CD4-positive, CD25-positive, alpha-beta regulatory T cell (primary cell): Measurements from ENCODE around the gene RERE. TPM values are rescaled to one million over a fixed set of nuclear protein-coding genes. Genes with fewer than 3 reads are reported as not detected.

Source experiments
- ATAC-seq, 2 donors: fragments of 150-1000 bp; cut with Tn5 transposase; one replicate each; pipeline ENCODE4 v1.10.0; 2021; ENCODE audit warnings: low read depth in 2 of 2, moderate number of reproducible peaks in 2 of 2, moderate library complexity in 1 of 2
- DNase-seq, 3 donors: peaks; one replicate each; pipeline versions ENCODE4 v3.0.0 to v3.0.0-alpha.2; 2012 to 2022; ENCODE audit warnings: mixed read lengths in 1 of 3
- H3K27ac ChIP-seq: one replicate; pipeline ENCODE4 v1.7.0; 2013; ENCODE audit warnings: mild to moderate bottlenecking, low read length; ENCODE audit not compliant: insufficient read depth, poor library complexity, severe bottlenecking
- H3K27me3 ChIP-seq: one replicate; pipeline ENCODE4 v1.7.0; 2013; ENCODE audit warnings: low read length; ENCODE audit not compliant: control insufficient read depth, insufficient read depth
- H3K36me3 ChIP-seq: one replicate; pipeline ENCODE4 v1.7.0; 2013; ENCODE audit warnings: mild to moderate bottlenecking, low read length, moderate library complexity; ENCODE audit not compliant: control insufficient read depth, insufficient read depth
- H3K4me1 ChIP-seq: 2 replicates; pipeline ENCODE4 v1.7.0; 2013; ENCODE audit warnings: mild to moderate bottlenecking, low read length; ENCODE audit not compliant: insufficient read depth, control insufficient read depth, poor library complexity, severe bottlenecking
- H3K4me3 ChIP-seq: one replicate; pipeline ENCODE4 v1.7.0; 2013; ENCODE audit warnings: low read depth, mild to moderate bottlenecking, low read length, moderate library complexity
- H3K9me3 ChIP-seq, 2 experiments: 1 replicate in 1 of 2; 2 replicates in 1 of 2; pipeline ENCODE4 v1.7.0; 2013; ENCODE audit warnings: low read length in 2 of 2, mild to moderate bottlenecking in 1 of 2, moderate library complexity in 1 of 2; ENCODE audit not compliant: control insufficient read depth in 2 of 2
- H3K27ac Mint-ChIP-seq, 3 donors: one replicate each; pipeline ENCODE4 v1.8.0; 2020 to 2022; ENCODE audit warnings: mild to moderate bottlenecking in 3 of 3, mixed read lengths in 3 of 3, moderate library complexity in 2 of 3
- H3K27me3 Mint-ChIP-seq: one replicate; pipeline ENCODE4 v1.8.0; 2022; ENCODE audit warnings: mild to moderate bottlenecking, mixed read lengths
- H3K36me3 Mint-ChIP-seq: one replicate; pipeline ENCODE4 v1.8.0; 2020; ENCODE audit warnings: mixed read lengths
- H3K4me1 Mint-ChIP-seq, 4 donors: one replicate each; pipeline ENCODE4 v1.8.0; 2020 to 2022; ENCODE audit warnings: mixed read lengths in 4 of 4, mild to moderate bottlenecking in 1 of 4
- H3K4me3 Mint-ChIP-seq, 4 donors: one replicate each; pipeline ENCODE4 v1.8.0; 2020 to 2022; ENCODE audit warnings: mild to moderate bottlenecking in 4 of 4, mixed read lengths in 4 of 4, moderate library complexity in 3 of 4
- H3K9me3 Mint-ChIP-seq, 7 donors: one replicate each; pipeline ENCODE4 v1.8.0; 2020 to 2022; ENCODE audit warnings: mixed read lengths in 7 of 7, mild to moderate bottlenecking in 3 of 7, moderate library complexity in 2 of 7
- polyA plus RNA-seq, 4 donors: library from polyadenylated mRNA; unstranded; fragments of 300-500 nt; fragmentation: Illumina TruSeq; gene quantifications; one replicate each; pipeline ENCODE4 v1.2.3, GENCODE V29; 2021
- total RNA-seq: library from RNA; stranded (reverse); gene quantifications from one replicate; pipeline ENCODE4 v1.2.3, GENCODE V29; 2022

Gene RERE
- total and polyA plus RNA-seq, 5 donors from 2014 or later: 3.1 to 127 (median 5.7) TPM

DNA sequence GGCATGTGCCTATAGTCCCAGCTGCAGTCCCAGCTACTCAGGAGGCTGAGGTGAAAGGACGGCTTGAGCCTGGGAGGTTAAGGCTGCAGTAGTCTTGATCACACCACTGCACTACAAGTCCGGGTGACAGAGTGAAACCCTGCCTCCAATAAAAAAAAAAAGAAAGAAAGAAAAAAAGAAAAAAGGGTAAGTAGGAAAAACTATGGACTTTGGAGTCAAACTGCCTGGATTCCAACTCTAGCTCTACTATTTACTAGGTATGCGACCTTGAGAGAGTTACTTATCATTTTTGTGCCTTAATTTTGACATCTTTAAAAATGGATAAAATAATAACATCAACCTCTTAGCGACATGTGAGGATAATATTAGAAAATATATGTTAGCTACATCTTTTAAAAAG lies 348.7 kb downstream of the RERE start:
- Mint-ChIP-seq H3K27me3 (no peaks in the 10 kb centered on the region), H3K9me3 (no peaks in the 10 kb centered on the region), H3K36me3 (peaks cover 18% of the 10 kb centered on the region), H3K4me1 (peaks cover 24 to 37% (median 27%) of the 10 kb centered on the region in 4 donors), H3K4me3 (no peak overlapping the region), H3K27ac (no peak overlapping the region)
- DNase-seq (no peak), ATAC-seq (no peak)
- no peaks in the 10 kb centered on the region for H3K27me3 ChIP-seq
- H3K9me3 ChIP-seq: no peaks in the 10 kb centered on the region
- H3K36me3 ChIP-seq: peaks cover 4% of the 10 kb centered on the region
- no peak overlapping the region for H3K27ac ChIP-seq
- H3K4me1 ChIP-seq: peaks cover 14% of the 10 kb centered on the region
- no peak overlapping the region for H3K4me3 ChIP-seq

GRCh38 chr1:8467308-8467707 lies 350.1 kb downstream of the RERE start:
- Mint-ChIP-seq H3K4me3 (no peak overlapping the region), H3K27me3 (no peaks in the 10 kb centered on the region), H3K9me3 (no peaks in the 10 kb centered on the region), H3K4me1 (peaks cover 11 to 34% (median 19%) of the 10 kb centered on the region in 4 donors), H3K27ac (peak overlapping the region in 2 of 3 donors; percentile 36 to 38), H3K36me3 (peaks cover 22% of the 10 kb centered on the region)
- DNase-seq (no peak), ATAC-seq (no peak)
- H3K27ac ChIP-seq: no peak overlapping the region
- no peaks in the 10 kb centered on the region for H3K9me3 ChIP-seq
- H3K27me3 ChIP-seq: no peaks in the 10 kb centered on the region
- H3K36me3 ChIP-seq: peaks cover 4% of the 10 kb centered on the region
- H3K4me1 ChIP-seq: peaks cover under 1% of the 10 kb centered on the region
- no peak overlapping the region for H3K4me3 ChIP-seq

DNA sequence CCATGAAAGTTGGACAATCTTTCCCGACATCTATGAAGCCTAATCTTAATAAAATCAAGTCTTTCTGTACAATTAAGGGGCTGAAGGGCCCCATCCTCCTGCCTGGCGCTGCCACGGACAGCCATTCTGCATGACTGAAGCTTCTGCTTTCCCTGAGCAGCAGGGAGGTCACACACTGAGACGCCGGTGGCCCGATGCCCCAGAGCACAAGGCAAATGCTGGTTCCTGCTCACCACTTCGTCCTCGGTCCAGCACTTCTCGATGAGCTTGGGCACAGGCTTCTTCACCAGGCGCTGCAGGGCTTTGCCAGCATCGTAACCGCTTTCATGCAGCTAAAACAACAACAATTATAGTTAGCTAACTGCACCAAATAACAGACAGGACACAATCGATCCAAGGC lies 351.7 kb downstream of the RERE start:
- no peaks in the 10 kb centered on the region for H3K27me3 Mint-ChIP-seq
- DNase-seq (no peak), ATAC-seq (no peak)
- H3K9me3 Mint-ChIP-seq: no peaks in the 10 kb centered on the region
- Histone ChIP-seq H3K27ac (no peak overlapping the region), H3K36me3 (peaks cover 4% of the 10 kb centered on the region), H3K4me3 (no peak overlapping the region), H3K4me1 (no peaks in the 10 kb centered on the region), H3K27me3 (no peaks in the 10 kb centered on the region), H3K9me3 (no peaks in the 10 kb centered on the region)
- no peak overlapping the region for H3K4me3 Mint-ChIP-seq
- H3K4me1 Mint-ChIP-seq: peaks cover 14 to 34% (median 22%) of the 10 kb centered on the region in 4 donors
- H3K27ac Mint-ChIP-seq: no peak overlapping the region
- peaks cover 27% of the 10 kb centered on the region for H3K36me3 Mint-ChIP-seq

- ATAC-seq: no peak
- no peaks in the 10 kb centered on the region for H3K9me3 Mint-ChIP-seq
- H3K27ac Mint-ChIP-seq: peak overlapping the region in 1 of 3 donors; percentile 22
- Histone ChIP-seq H3K36me3 (peaks cover 4% of the 10 kb centered on the region), H3K27me3 (no peaks in the 10 kb centered on the region), H3K9me3 (no peaks in the 10 kb centered on the region), H3K4me3 (no peak overlapping the region), H3K4me1 (no peaks in the 10 kb centered on the region), H3K27ac (no peak overlapping the region)
- H3K4me1 Mint-ChIP-seq: peaks cover 14 to 33% (median 22%) of the 10 kb centered on the region in 4 donors
- DNase-seq: peak in 1 of 3 donors; percentile 9
- no peak overlapping the region for H3K4me3 Mint-ChIP-seq
- H3K27me3 Mint-ChIP-seq: no peaks in the 10 kb centered on the region
- H3K36me3 Mint-ChIP-seq: peaks cover 27% of the 10 kb centered on the region
Observed at GRCh38 chr1:8465013-8465412, 352.4 kb downstream of the RERE start.

GRCh38 chr1:8464377-8464776 lies 353.1 kb downstream of the RERE start:
- H3K4me1 ChIP-seq: no peaks in the 10 kb centered on the region
- Mint-ChIP-seq H3K27me3 (no peaks in the 10 kb centered on the region), H3K36me3 (peaks cover 27% of the 10 kb centered on the region), H3K9me3 (no peaks in the 10 kb centered on the region), H3K4me1 (peaks cover 16 to 33% (median 25%) of the 10 kb centered on the region in 4 donors), H3K4me3 (no peak overlapping the region), H3K27ac (peak overlapping the region in 1 of 3 donors; percentile 81)
- H3K4me3 ChIP-seq: no peak overlapping the region
- H3K27ac ChIP-seq: no peak overlapping the region
- no peaks in the 10 kb centered on the region for H3K9me3 ChIP-seq
- no peaks in the 10 kb centered on the region for H3K27me3 ChIP-seq
- peaks cover 4% of the 10 kb centered on the region for H3K36me3 ChIP-seq
- ATAC-seq: no peak
- DNase-seq: no peak

DNA sequence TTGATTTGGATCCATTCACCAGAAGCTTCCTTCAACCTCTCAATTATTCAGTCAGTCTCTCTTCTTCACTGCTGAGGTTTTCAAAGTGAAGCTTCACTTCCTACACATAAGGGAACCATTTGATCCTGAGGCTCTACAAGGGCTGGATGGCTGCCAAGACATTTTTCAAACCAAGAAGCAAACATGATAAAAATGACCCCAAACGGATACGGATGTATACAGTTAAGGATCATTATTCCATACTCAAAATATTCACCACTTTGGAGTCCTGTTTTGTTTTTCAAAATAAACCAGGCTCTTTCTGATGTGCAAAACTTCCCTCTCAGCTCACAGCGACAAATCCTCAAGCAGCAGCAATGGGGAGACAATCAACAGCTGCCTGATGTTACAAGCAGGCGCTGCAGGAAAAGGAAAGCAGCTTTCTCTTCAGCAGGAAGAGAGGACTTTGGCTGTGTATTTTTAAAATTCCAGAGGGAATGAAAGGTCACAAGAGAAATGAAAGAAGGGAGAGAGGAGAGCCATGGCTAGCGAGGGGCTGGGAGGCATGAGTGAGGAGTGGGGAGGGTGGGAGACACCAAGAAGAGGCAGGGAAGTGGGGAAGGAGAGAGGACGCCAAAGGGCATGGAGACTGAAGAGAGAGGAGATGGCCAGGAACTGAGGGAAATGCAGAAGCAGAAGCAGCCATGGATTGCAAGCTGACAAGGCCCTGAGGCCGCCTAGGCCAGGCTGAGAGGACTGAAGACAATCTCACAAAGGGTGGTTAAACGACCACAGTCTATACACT lies 354.1 kb downstream of the RERE start:
- H3K9me3 ChIP-seq: no peaks in the 10 kb centered on the region
- H3K4me3 Mint-ChIP-seq: no peak overlapping the region
- H3K27me3 Mint-ChIP-seq: no peaks in the 10 kb centered on the region
- no peaks in the 10 kb centered on the region for H3K27me3 ChIP-seq
- peaks cover 19 to 38% (median 27%) of the 10 kb centered on the region in 4 donors for H3K4me1 Mint-ChIP-seq
- H3K4me1 ChIP-seq: no peaks in the 10 kb centered on the region
- ATAC-seq: no peak
- peaks cover 4% of the 10 kb centered on the region for H3K36me3 ChIP-seq
- H3K9me3 Mint-ChIP-seq: no peaks in the 10 kb centered on the region
- H3K27ac ChIP-seq: peak overlapping the region; percentile 2
- no peak for DNase-seq
- no peak overlapping the region for H3K4me3 ChIP-seq
- peaks cover 27% of the 10 kb centered on the region for H3K36me3 Mint-ChIP-seq
- peak overlapping the region; percentile 60 to 89 (median 81) for H3K27ac Mint-ChIP-seq

GRCh38 chr1:8462371-8462892 lies 355.0 kb downstream of the RERE start:
- Mint-ChIP-seq H3K27ac (peak overlapping the region; percentile 51 to 58 (median 55)), H3K4me3 (no peak overlapping the region), H3K36me3 (peaks cover 31% of the 10 kb centered on the region), H3K9me3 (no peaks in the 10 kb centered on the region), H3K27me3 (no peaks in the 10 kb centered on the region), H3K4me1 (peaks cover 21 to 46% (median 33%) of the 10 kb centered on the region in 4 donors)
- H3K4me1 ChIP-seq: no peaks in the 10 kb centered on the region
- no peak for DNase-seq
- no peaks in the 10 kb centered on the region for H3K9me3 ChIP-seq
- no peaks in the 10 kb centered on the region for H3K27me3 ChIP-seq
- peak overlapping the region; percentile 2 for H3K27ac ChIP-seq
- no peak overlapping the region for H3K4me3 ChIP-seq
- peaks cover 4% of the 10 kb centered on the region for H3K36me3 ChIP-seq
- ATAC-seq: no peak
